Keratinocyte (primary cell): ENCODE measurements around the gene USH2A. TPM values are rescaled to one million over a fixed set of nuclear protein-coding genes. Genes with fewer than 3 reads are reported as not detected.

ENCODE experiments used
- DNase-seq: peaks from one replicate; pipeline ENCODE4 v3.0.0-alpha.2; 2011; ENCODE audit warnings: low read depth, missing footprints, low spot score
- FAIRE-seq: peaks from 2 replicates; lab custom pipeline; 2011; peaks lifted over from hg19 to GRCh38; lab: Jason Lieb, UNC
- H2AFZ ChIP-seq: 2 replicates; pipeline ENCODE4 v1.6.0; 2012; ENCODE audit warnings: low read length, control low read depth, inconsistent platforms; ENCODE audit not compliant: control insufficient read depth
- H3K27ac ChIP-seq: 2 replicates; pipeline ENCODE4 v1.5.1; 2011; ENCODE audit warnings: low read length; ENCODE audit not compliant: control insufficient read depth, insufficient read depth
- H3K27me3 ChIP-seq: 3 replicates; pipeline ENCODE4 v1.6.0; 2011; ENCODE audit warnings: low read length; ENCODE audit not compliant: control insufficient read depth, insufficient read depth; ENCODE audit errors: extremely low read depth
- H3K36me3 ChIP-seq, 2 experiments: 2 replicates in 1 of 2; 3 replicates in 1 of 2; pipeline ENCODE4 v1.5.1; 2011; ENCODE audit warnings: low read length in 2 of 2, mild to moderate bottlenecking in 1 of 2; ENCODE audit not compliant: control insufficient read depth in 2 of 2, insufficient read depth in 2 of 2; ENCODE audit errors: extremely low read depth in 1 of 2
- H3K4me1 ChIP-seq: 3 replicates; pipeline ENCODE4 v1.5.1; 2011; ENCODE audit warnings: low read length; ENCODE audit not compliant: control insufficient read depth, insufficient read depth; ENCODE audit errors: extremely low read depth
- H3K4me2 ChIP-seq: 3 replicates; pipeline ENCODE4 v1.6.0; 2011; ENCODE audit warnings: low read depth, low read length; ENCODE audit not compliant: control insufficient read depth, insufficient read depth; ENCODE audit errors: extremely low read depth
- H3K4me3 ChIP-seq, 3 experiments: fragments of 200-600 bp in 1 of 3; sonication (generic) in 1 of 3; 2 replicates in 2 of 3; 3 replicates in 1 of 3; pipeline ENCODE4 v1.5.1; 2011 to 2016; ENCODE audit warnings: low read length in 3 of 3, mild to moderate bottlenecking in 3 of 3, control low read depth in 2 of 3, inconsistent platforms in 1 of 3, low read depth in 1 of 3, mixed read lengths in 1 of 3, mixed run types in 1 of 3, moderate library complexity in 1 of 3; ENCODE audit not compliant: control insufficient read depth in 2 of 3, insufficient read depth in 2 of 3; ENCODE audit errors: extremely low read depth in 1 of 3
- H3K79me2 ChIP-seq: 2 replicates; pipeline ENCODE4 v1.6.0; 2012; ENCODE audit warnings: low read length; ENCODE audit not compliant: control insufficient read depth, insufficient read depth
- H3K9ac ChIP-seq: 3 replicates; pipeline ENCODE4 v1.6.0; 2011; ENCODE audit warnings: low read length; ENCODE audit not compliant: control insufficient read depth, insufficient read depth; ENCODE audit errors: extremely low read depth
- H3K9me1 ChIP-seq: 3 replicates; pipeline ENCODE4 v1.6.0; 2011; ENCODE audit warnings: low read length; ENCODE audit not compliant: control insufficient read depth, insufficient read depth; ENCODE audit errors: extremely low read depth
- H3K9me3 ChIP-seq: 2 replicates; pipeline ENCODE4 v1.5.1; 2012; ENCODE audit warnings: low read depth, low read length; ENCODE audit not compliant: control insufficient read depth
- H4K20me1 ChIP-seq: 3 replicates; pipeline ENCODE4 v1.6.0; 2011; ENCODE audit warnings: low read length; ENCODE audit not compliant: control insufficient read depth, insufficient read depth; ENCODE audit errors: extremely low read depth
- EZH2 ChIP-seq: IDR thresholded peaks from one replicate; pipeline ENCODE4 v1.6.1; 2012; ENCODE audit warnings: inconsistent platforms, mild to moderate bottlenecking, low read length, moderate library complexity
- dilution Hi-C: fragments of 300-500 bp; cut with MboI; formaldehyde crosslinking; loops from one replicate; pipeline ENCODE4 v1.7.0; 2020; ENCODE audit warnings: low sequenced_read_pairs; ENCODE audit not compliant: extremely low pct_ligation_motif_present
- polyA plus RNA-seq, 5 experiments: library from polyadenylated mRNA; depleted of rRNA in 3 of 5; stranded (reverse) in 3 of 5; stranded (forward) in 1 of 5; unstranded in 1 of 5; fragments of >200 nt; gene quantifications; 1 replicate in 1 of 5; 2 replicates in 3 of 5; 3 replicates in 1 of 5; pipeline versions ENCODE4 v1.2.1 to v1.2.3, GENCODE V29; 2011 to 2012; ENCODE audit warnings: missing spikeins in 2 of 5, low read depth in 1 of 5, low replicate concordance in 1 of 5
- TF ChIP-seq, protein P1 (sequence below), 3 experiments: IDR thresholded peaks in 1 of 3; conservative IDR thresholded peaks in 1 of 3; optimal IDR thresholded peaks in 1 of 3; 2 replicates in 2 of 3; 3 replicates in 1 of 3; pipeline versions ENCODE3 to v1.5.1; 2011; ENCODE audit warnings: low read length in 3 of 3, mild to moderate bottlenecking in 3 of 3, moderate library complexity in 2 of 3, control low read depth in 1 of 3, inconsistent platforms in 1 of 3; ENCODE audit not compliant: insufficient read depth in 2 of 3; ENCODE audit errors: extremely low read depth in 1 of 3

USH2A gene
- polyA plus RNA-seq, 1 donor (not counting 4 experiments of a cell fraction or from before 2014, with no cell fraction given): not detected

- H3K9ac ChIP-seq: no peak overlapping the region
- H3K4me3 ChIP-seq: no peak overlapping the region
- no peak for TF ChIP-seq EZH2
- TF ChIP-seq, protein P1, sequence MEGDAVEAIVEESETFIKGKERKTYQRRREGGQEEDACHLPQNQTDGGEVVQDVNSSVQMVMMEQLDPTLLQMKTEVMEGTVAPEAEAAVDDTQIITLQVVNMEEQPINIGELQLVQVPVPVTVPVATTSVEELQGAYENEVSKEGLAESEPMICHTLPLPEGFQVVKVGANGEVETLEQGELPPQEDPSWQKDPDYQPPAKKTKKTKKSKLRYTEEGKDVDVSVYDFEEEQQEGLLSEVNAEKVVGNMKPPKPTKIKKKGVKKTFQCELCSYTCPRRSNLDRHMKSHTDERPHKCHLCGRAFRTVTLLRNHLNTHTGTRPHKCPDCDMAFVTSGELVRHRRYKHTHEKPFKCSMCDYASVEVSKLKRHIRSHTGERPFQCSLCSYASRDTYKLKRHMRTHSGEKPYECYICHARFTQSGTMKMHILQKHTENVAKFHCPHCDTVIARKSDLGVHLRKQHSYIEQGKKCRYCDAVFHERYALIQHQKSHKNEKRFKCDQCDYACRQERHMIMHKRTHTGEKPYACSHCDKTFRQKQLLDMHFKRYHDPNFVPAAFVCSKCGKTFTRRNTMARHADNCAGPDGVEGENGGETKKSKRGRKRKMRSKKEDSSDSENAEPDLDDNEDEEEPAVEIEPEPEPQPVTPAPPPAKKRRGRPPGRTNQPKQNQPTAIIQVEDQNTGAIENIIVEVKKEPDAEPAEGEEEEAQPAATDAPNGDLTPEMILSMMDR (optimal IDR thresholded peaks at IDR 0.05 in 1 of 3, IDR thresholded peaks at IDR 0.05 in 1 of 3, conservative IDR thresholded peaks at IDR 0.05 in 1 of 3; ENCODE audit: extremely low read depth in 1 of 3, insufficient read depth in 2 of 3, low read length in 3 of 3): no peak
- H3K4me1 ChIP-seq: peaks cover 5% of the 10 kb centered on the region
- dilution Hi-C loops: no loop called here
- H3K4me2 ChIP-seq: no peak overlapping the region
- no peaks in the 10 kb centered on the region for H3K9me1 ChIP-seq
- DNase-seq (no peak), FAIRE-seq (no peak)
- H3K79me2 ChIP-seq: no peaks in the 10 kb centered on the region
- no peaks in the 10 kb centered on the region for H3K27me3 ChIP-seq
- H4K20me1 ChIP-seq: no peaks in the 10 kb centered on the region
- H3K9me3 ChIP-seq: no peaks in the 10 kb centered on the region
- H3K36me3 ChIP-seq: no peaks in the 10 kb centered on the region
- no peak overlapping the region for H2AFZ ChIP-seq
- no peak overlapping the region for H3K27ac ChIP-seq
These were observed 208.1 kb downstream of the USH2A start for GRCh38 chr1:216215169-216215568.

- Histone ChIP-seq H3K27me3 (no peaks in the 10 kb centered on the region), H3K9me3 (no peaks in the 10 kb centered on the region), H3K4me3 (no peak overlapping the region), H3K9me1 (no peaks in the 10 kb centered on the region), H3K4me2 (no peak overlapping the region), H3K27ac (no peak overlapping the region), H3K4me1 (peaks cover 5% of the 10 kb centered on the region), H3K79me2 (no peaks in the 10 kb centered on the region), H2AFZ (no peak overlapping the region), H3K36me3 (no peaks in the 10 kb centered on the region), H4K20me1 (no peaks in the 10 kb centered on the region), H3K9ac (no peak overlapping the region)
- FAIRE-seq (no peak), DNase-seq (no peak)
- TF ChIP-seq, protein P1 (optimal IDR thresholded peaks at IDR 0.05 in 1 of 3, IDR thresholded peaks at IDR 0.05 in 1 of 3, conservative IDR thresholded peaks at IDR 0.05 in 1 of 3; ENCODE audit: extremely low read depth in 1 of 3, insufficient read depth in 2 of 3, low read length in 3 of 3): no peak
- TF ChIP-seq EZH2: no peak
- dilution Hi-C loops: no loop called here
These were observed 210.4 kb downstream of the USH2A start for GRCh38 chr1:216212826-216213225.
